Stimulated activated CD4-positive, alpha-beta T cell treated with anti-CD3 and anti-CD28 coated beads, Interleukin-15, amount 100 ng/mL, for 48 hours (primary cell): ENCODE data around the gene HOXB1.
A peak's percentile ranks its signal among the peaks of the same experiment; 100 is the strongest.
"Not testable (repeated sequence)": the region's sequence is repeated elsewhere in the genome, so short reads cannot be mapped to it uniquely, and the experiment has no call there.

Source experiments
- DNase-seq, 2 donors: peaks; one replicate each; pipeline ENCODE4 v3.0.0-alpha.2; 2020; ENCODE audit warnings: low read depth in 2 of 2

The HOXB1 gene

DNA sequence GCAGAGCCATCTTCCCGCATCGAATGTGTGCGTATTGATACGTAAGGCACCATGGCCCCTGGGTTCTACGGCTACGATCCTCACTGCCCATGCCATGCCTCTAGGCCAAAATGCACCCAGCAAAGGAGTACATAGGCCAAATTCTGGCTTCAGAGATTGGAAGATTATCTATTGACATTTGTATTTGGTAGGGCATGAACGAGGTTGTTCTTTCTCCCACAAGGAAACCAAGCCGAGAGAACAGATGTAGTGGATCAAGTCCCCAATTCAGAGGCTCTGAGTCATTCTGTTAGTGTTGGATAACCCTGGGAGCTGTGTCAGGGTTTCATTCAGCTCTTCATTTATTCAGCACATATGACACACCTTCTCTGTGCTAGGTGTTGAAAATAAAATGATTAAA lies 36.5 kb downstream of the HOXB1 start:
- no peak for DNase-seq

DNA sequence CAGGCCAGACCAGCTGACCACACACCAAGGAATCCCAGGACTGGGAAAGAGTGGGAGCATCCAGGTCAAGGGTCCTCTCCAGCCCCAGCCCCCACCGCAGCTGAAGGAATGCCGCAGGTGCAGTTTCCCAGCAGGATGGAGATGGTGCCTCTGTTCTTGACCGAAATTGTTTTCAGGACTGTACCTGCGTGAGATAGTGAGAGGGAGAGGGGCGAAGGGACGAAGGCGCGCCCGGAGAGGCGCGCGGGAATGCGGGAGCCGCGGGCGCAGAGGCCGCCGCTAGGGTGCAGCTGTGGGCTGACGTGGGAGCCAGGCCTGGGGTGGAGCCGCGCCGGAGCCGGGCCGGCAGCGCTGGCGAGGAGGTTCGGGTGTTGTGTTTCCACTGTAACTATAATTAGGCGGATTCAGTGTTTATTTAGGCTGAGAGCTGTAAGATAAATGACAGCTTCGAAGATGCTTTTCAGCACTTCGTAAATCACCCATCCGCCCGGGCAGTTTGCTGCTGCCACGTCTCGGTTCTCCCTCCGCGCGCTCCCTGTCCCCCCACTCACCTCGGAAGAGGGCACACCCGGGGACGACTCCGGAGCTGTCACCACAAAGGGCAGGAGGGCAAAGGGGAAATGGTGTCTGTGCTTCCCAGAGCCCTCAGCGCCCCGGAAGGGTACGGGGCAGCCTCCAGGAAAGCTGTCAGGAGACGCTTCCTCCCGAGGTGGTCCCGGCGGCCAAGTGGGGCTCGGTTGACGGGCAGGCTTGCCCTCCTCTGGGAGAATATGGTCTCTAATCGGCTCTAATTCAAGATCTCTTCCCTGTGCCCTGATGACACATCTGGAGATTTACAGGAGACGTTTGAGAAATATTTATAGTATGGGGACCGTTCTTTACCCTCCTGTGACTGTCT lies 38.2 kb downstream of the HOXB1 start:
- peak in 1 of 2 donors; percentile 47 for DNase-seq

DNA sequence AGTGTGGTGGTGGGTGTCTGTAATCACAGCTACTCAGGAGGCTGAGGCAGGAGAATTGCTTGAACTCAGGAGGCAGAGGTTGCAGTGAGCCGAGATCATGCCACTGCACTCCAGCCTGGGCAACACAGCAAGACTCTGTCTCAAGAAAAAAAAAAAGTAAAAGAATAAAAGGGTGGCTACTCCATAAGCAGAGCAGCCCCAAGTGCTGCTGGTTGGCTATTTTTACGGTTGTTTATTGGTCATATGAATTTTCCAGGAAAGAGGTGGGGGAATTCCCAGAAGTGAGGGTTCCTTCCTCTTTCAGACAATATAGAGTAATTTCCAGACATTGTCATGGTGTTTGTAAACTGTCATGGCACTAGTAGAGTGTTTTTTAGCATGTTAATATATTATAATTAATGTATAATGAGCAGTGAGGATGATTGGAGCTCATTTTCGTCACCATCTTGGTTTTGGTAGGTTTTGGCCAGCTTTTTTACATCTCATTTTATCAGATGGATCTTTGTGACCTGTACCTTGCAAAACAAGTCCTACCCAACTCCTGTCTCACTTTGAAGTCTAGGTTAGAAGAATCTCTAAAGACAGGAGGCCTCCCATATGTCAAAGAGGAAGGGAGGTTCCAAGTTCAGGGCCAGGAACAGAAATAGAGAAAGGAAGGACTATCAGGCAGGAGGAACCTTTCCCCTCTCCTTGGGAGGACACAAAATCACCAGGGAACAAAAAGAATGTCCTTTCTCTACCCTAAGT lies 39.1 kb downstream of the HOXB1 start:
- DNase-seq: no peak

DNA sequence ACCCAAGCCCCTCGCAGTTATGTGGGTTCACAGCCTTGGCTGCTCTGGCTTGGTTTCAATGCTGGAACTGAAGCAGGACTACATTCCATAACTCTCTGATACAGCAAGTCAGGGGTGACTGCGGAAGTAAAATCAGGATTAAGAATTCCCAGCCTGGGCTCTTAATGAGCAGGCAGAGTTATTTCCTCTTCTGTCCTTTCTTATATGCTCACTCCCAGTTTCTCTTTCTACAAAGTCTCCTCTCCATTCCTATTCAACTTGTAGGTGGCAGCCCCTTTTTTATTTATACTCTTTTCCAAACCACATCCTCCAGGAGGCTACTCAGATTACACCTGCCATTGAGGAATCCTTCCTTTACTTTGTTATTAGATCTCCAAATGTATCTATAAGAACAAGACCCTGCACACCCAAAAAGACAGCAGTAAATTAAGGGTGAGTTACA lies 40.3 kb downstream of the HOXB1 start:
- DNase-seq: no peak

DNA sequence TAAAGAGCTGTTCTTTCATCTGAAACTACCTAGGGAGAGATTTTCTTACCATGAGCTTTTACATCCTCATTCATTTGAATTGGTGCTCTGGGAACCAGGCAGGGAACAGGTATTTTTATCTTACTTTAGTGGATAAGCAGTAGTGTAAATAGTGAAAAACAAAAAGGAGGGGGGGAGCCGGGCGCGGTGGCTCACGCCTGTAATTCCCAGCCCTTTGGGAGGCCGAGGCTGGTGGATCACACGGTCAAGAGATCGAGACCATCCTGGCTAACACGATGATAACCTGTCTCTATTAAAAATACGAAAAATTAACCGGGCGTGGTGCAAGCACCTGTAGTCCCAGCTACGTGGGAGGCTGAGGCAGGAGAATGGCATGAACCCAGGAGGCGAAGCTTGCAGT lies 41.0 kb downstream of the HOXB1 start:
- no peak for DNase-seq

DNA sequence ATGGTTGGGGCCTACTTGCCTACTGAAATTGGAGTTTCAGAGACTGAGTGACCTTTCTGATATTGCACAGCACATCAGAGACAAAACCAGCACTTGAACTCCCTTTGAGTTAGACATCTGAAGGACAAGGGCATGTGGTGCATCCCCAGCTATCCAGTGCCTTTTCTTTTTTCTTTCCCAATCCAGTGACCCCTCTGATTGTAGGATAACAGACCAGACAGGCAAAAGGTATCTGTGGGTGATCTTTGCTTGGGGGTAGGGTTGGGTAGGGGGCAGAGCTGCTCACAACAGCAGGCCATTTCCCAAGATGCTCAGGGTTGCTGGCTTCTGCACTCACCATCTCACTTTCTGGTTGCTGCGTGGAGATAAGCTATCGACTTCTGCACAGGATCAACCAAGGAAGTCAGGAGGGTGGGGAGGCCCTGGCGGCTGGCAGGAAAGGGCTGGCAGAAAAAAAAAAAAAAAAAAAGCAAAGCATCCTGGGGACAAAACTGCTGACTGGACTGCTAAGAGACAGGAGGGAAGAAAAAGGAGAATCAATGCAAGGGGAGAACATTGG lies 42.2 kb downstream of the HOXB1 start:
- no peak for DNase-seq

DNA sequence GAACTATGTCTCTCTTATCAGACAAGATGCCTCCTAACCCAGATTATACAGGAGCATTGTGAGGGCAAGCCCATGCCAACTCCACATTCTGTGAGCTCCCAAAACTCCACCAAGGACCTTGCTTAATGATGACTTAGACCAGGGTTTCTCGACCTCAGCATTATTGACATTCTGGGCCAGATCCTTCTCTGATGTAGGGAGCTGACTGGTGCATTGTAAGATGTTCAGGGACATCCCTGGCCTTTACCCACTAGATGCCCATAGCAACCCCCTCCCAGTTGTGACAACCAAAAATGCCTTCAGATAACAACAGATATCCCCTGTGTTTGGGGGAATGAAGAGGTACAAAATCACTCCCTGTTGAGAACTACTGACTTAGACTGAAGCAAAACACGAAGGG lies 43.6 kb downstream of the HOXB1 start:
- DNase-seq: no peak

DNA sequence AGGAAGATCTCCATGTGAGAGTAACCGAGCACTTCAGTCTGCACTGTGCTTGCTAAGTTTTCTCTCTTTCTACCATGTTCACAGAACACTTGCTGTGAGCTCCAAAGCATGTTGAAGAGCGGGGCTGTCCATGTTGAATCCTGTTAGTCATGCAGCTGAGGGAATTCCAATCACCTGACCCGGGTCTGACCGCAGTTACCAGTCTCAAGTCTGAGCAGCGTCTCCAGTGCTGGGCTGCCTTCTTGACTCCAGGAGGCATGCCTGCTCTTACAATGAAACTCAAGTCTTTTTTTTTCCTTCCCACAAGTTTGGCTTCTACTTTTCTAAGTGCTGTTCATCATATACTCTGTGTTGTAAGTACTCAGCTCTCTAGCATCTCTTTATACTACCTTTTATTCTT lies 44.3 kb downstream of the HOXB1 start:
- no peak for DNase-seq

DNA sequence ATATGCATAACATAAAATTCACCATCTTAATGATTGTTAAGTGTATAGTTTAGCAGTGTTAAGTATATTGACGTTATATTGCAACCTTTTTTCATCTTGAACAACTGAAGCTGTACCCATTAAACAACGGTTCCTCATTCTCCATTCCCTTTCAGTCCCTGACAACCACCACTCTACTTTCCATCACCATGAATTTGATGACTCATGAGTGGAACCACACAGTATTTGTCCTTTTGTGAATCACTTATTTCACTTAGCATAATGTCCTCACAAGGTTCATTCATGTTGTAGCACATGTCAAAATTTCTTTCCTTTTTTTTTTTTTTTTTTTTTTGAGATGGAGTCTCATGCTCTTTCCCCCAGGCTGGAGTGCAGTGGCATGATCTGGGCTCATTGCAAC lies 46.0 kb downstream of the HOXB1 start:
- DNase-seq: no peak

DNA sequence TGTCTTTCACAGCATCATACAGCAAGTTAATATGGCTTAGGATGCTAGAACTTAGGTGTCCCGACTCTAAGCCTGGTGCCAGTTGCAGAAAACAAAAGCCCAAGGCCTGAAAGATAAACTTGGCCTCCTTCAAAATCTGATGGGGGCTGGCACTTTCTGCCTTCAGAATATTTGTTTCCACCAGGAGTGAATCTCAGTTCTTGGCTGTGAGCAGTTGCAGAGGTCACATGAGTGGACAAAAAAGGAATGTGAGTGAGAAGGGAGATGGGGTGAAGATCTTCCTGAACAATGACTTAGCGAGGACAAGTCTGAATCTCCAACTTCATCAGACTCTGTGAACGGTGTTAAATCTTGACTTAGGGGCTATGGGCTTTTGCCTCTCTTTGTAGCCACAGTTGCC lies 46.6 kb downstream of the HOXB1 start:
- DNase-seq: no peak

DNA sequence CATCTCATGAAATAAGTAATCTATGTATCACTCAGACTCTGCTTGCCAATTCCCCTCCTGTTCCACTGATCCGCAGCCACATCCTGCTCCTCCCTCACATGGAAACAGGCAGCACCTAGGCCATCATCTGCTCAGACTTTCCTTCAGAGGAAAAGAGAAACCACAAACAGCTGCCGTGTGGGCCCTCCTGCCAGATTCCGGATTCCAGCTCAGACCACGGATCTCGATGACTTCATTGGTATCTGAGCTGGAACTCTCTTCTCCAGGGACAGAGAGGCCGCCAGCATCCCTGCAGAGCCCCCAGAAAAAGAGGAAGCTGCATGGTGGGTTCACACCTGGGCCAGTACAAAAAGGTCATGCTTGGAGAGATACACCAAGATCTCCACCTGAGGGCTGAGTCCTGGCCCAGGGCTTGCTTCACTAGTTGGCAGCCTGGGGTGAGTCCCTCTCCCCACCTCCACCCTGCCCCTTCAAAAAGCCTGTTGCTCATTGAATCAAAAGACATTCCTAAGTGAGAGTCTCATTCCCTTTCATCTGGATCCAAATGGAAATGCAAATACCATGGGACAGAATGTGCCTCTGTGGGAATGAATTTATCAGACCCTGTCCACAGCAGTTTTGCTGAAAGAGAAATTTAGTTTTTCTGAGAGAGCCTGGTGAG lies 47.2 kb downstream of the HOXB1 start:
- no peak for DNase-seq

DNA sequence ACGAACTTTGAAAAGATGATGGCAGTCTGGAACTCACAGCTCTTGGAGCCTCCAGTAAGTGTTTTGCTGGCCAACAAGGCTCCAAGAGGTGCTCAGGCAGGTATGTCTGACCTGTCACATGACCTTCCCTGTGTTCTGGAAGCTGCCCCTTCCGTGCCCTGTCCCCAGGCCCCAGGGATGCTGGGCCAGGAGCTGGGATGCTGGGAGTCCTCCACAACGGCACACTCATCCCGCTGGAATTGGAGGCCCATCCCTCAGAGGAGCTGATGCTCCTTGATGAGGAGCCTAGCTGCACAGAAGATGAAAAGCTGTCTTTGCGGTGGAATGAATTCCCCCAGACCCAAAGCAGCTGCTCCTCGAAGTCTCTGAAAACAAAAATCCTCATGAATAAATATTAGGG lies 47.8 kb downstream of the HOXB1 start:
- DNase-seq: no peak

DNA sequence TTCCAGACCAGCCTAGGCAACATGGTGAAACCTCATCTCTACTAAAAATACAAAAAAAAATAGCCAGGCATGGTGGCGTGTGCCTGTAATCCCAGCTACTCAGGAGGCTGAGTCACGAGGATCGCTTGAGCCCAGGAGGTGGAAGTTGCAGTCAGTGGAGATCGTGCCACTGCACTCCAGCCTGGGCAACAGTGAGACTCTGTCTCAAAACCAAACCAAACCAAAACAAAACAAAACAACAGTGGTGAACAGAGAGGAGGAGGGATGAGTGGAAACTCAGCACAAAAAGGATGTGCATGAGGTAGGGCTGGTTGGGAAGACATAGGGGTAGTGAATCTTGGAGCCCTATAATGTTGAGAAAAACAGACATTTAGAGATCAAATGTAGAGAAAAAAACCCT lies 48.5 kb downstream of the HOXB1 start:
- not testable (repeated sequence) for DNase-seq

DNA sequence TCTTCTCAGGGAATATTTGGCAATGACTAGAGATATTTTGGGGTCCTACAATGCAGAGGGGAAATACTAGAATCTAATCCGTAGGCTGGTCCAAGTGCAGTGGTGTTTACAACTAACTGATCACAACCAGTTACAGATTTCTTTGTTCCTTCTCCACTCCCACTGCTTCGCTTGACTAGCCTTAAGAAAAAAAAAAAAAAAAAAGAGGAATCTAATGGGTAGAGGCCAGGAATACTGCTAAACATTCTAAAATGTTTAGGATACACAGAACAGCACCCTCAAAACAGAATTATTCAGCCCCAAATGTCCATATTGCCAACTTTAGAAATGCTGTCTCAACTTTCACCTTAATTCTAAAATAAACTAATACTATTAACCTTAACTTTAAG lies 51.8 kb downstream of the HOXB1 start:
- no peak for DNase-seq
